ENCODE data around the gene ZNF385A. TPM values are rescaled to one million over a fixed set of nuclear protein-coding genes. Genes with fewer than 3 reads are reported as not detected.

The ZNF385A gene
- total RNA-seq, 1 donor from 2014 or later = 0.66 TPM

GRCh38 chr12:54337280-54337842, 47.2 kb downstream of the ZNF385A start:
- intact Hi-C loops (cut with micrococcal nuclease) = no loop called here

DNA sequence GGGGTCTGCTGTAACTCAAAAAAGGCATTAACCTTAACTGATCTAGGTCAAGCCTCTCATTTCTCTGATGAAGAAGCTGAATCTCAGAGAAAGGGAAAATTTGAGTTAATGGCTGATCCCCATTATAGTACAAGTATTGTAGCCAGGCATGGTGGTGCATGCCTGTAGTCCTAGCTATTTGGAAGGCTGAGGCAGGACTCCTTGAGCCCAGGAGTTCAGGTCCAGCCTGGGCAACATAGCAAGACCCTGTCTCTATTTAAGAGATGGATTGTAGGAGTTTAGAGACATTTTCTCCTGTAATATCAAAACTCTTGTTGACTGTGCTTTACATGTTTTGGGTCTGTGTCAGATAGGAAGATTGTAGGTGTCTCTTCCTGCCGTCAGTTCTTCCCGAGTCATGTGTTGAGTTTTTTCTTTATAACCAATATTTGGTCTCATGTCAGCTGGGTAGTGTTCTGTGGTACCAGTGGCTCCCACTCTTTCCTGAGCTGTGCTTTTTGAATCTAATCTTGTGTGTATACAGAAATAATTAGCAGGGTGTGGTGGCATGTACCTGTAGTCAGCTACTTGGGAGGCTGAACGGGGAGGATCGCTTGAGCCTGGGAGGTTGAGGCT, 51.0 kb downstream of the ZNF385A start:
- intact Hi-C loops (cut with micrococcal nuclease) = no loop called here

DNA sequence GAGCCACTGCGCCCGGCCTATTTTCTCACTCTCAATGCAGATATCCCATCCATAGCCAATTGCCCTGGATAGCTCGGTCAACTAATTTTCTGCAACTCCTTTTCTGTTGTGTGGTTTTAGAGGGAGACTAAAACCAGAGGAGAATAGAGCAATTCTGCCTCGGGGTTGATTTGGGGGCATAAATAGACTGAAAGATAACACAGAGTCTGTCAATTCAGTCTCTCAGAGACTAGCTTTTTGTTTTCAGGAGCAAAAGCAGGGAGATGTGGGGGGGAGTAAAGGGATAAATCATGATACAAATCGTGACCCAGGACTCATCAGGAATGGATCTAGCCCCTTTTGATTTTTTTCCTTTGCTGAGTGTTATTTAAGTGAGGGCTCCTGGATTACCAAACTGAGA, 53.1 kb downstream of the ZNF385A start:
- intact Hi-C loops (cut with micrococcal nuclease) = no loop called here

DNA sequence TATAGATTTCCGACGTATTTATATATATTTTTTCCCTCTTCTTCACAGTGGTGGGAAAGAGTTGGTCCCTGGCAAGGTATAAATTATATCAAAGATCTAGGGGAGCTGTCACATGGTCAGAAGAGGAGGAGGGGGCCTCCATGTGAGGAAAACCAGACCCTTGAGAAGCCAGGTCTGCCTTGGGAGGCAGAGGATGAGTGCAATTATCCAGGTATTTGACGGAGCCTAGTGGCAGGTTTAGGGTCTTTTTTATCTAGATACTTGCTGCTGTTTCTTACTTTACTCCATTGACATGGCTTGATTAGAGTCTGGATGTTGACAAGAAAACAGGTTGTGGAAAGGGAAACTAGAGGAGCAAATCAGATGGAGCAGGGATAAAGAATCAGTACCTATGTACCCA, 54.1 kb downstream of the ZNF385A start:
- intact Hi-C loops (cut with micrococcal nuclease) = no loop called here

DNA sequence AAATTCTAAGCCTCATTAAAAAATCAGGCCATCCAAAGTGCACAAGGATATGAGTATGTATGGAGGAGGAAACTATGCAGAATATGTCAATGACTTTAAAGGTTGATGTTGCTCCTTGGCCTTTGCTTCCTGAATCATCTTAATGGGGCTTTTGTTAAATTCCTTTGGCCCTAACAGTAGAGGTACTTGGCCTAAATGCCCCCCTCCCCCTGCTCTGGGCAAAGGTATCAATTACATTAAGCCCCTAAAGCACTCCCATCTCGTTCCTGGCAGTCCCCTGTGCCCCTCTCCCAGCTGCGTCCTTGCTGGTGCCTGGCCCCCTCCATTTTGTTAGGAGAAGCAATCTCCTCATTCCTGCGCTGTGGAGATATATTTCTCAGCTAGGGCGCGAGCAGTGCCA, 54.8 kb downstream of the ZNF385A start:
- intact Hi-C loops (cut with micrococcal nuclease) = no loop called here

GRCh38 chr12:54328595-54329337, 55.8 kb downstream of the ZNF385A start:
- intact Hi-C loops (cut with micrococcal nuclease) = no loop called here

DNA sequence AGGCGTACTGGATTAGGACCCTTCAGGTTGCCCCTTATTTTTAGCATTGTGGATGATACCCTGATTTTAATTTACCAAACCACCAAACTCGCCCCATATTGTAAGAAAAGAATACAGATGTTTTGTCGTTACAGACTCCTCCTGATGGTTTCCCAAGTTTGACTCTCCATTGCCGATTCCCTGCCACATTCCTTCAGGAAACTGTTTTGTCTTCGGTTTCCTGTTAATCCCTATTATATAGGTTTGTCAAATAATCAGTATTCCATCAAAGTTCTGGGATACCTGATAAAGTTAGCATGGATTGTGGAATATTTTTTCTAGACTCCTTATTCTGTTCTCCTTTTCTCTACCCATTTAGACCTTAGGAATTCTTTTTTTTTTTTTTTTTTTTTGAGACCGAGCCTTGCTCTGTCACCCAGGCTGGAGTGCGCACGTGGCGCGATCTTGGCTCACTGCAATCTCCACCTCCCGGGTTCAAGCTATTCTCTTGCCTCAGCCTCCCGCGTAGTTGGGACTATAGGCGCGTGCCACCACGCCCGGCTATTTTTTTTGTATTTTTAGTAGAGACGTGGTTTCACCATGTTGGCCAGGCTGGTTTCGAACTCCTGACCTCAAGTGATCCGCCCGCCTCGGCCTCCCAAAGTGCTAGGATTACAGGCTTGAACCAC, 59.0 kb downstream of the ZNF385A start:
- intact Hi-C loops (cut with micrococcal nuclease) = loop anchor here (1.0 to 2.0 kb wide), 6 partner anchors 31 to 598 kb away; partner anchors contain the start of genes CALCOCO1 and GPR84

GRCh38 chr12:54324617-54325441, 59.7 kb downstream of the ZNF385A start, which contains the start of gene COPZ1:
TSS of gene COPZ1 (plus strand) at chr12:54325131. CDS start at chr12:54325164, 33 bp downstream.
- intact Hi-C loops (cut with micrococcal nuclease) = loop anchor here (1.0 to 2.0 kb wide), 10 partner anchors 30 to 598 kb away; partner anchors contain the start of genes CALCOCO1, CBX5, GPR84 and HNRNPA1

- intact Hi-C loops (cut with micrococcal nuclease) = no loop called here
Observed at GRCh38 chr12:54321363-54321762, 63.2 kb downstream of the ZNF385A start.

Other genes starting within 250 kb of the ZNF385A start
- gene SMUG1, start 195.7 kb downstream of the ZNF385A start, total RNA-seq = 28.7 and 30.2 TPM in 2 replicates
- 123 and 125 TPM in 2 replicates for gene CBX5, start 104.6 kb downstream of the ZNF385A start, total RNA-seq
- gene HNRNPA1, start 104.0 kb downstream of the ZNF385A start, total RNA-seq = 1,289 and 1,304 TPM in 2 replicates
- not detected in 2 replicates for gene NFE2, start 83.7 kb downstream of the ZNF385A start, total RNA-seq
- gene COPZ1, start 59.6 kb downstream of the ZNF385A start, total RNA-seq = 152 and 153 TPM in 2 replicates
- 2.4 and 3.5 TPM in 2 replicates for gene GPR84, start 20.2 kb downstream of the ZNF385A start, total RNA-seq
- 65.2 and 71.1 TPM in 2 replicates for gene ITGA5, start 34.5 kb upstream of the ZNF385A start, total RNA-seq
- gene GTSF1, start 88.9 kb upstream of the ZNF385A start, total RNA-seq = 7.6 and 9.5 TPM in 2 replicates
- 167 and 171 TPM in 2 replicates for gene NCKAP1L, start 113.0 kb upstream of the ZNF385A start, total RNA-seq
- 24.3 and 24.5 TPM in 2 replicates for gene PDE1B, start 164.9 kb upstream of the ZNF385A start, total RNA-seq
- gene PPP1R1A, start 203.9 kb upstream of the ZNF385A start, total RNA-seq = not detected in 2 replicates